Measurements from ENCODE around the gene CENPT. TPM values are rescaled to one million over a fixed set of nuclear protein-coding genes. Genes with fewer than 3 reads are reported as not detected.

Gene CENPT, protein sequence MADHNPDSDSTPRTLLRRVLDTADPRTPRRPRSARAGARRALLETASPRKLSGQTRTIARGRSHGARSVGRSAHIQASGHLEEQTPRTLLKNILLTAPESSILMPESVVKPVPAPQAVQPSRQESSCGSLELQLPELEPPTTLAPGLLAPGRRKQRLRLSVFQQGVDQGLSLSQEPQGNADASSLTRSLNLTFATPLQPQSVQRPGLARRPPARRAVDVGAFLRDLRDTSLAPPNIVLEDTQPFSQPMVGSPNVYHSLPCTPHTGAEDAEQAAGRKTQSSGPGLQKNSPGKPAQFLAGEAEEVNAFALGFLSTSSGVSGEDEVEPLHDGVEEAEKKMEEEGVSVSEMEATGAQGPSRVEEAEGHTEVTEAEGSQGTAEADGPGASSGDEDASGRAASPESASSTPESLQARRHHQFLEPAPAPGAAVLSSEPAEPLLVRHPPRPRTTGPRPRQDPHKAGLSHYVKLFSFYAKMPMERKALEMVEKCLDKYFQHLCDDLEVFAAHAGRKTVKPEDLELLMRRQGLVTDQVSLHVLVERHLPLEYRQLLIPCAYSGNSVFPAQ
- total RNA-seq: 18.8 and 19.5 TPM in 2 replicates

DNA sequence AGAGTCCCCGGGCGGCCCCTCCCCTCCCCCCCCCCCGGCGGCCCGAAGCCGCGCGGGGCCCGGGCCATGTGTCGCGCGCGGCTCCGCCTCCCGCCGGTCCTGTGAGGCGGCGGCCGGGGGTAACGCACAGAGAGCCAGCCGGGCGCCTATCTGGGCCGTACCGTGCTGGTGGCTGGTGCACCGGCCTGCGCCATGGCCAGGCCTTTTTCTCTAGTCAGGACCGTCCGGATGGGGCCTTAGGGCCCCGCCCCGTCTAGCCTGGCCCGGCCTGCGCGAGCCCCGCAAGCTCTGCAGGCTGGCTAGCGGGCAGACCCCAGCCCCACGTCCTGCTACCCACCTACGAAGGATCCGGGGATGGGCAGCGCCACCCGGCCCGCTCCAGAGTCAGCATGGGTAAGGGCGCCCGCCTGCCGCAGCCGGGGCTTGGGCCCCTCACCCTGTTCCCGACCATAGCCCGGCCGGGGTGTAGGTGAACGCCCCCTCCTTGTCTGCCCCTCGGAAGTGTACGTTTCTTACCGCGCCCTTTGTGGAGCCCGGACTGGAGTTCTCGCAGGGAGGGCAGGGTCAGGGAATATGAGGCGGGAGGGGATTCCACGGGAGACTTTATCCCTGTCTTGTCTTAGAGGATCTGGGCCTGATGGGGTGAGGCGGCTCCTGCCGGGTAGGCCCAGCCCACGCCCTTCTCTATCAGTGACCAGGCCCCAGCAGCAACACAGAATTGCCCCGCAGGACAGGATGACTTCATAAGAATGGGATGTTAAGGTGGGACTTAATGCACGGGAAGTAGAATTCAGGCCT lies at the start of gene CENPT:
Gene CENPT (minus strand): TSS at position 630 of the 798 bp plus-strand sequence. CDS start 13,834 bp downstream, outside the sequence.

DNA sequence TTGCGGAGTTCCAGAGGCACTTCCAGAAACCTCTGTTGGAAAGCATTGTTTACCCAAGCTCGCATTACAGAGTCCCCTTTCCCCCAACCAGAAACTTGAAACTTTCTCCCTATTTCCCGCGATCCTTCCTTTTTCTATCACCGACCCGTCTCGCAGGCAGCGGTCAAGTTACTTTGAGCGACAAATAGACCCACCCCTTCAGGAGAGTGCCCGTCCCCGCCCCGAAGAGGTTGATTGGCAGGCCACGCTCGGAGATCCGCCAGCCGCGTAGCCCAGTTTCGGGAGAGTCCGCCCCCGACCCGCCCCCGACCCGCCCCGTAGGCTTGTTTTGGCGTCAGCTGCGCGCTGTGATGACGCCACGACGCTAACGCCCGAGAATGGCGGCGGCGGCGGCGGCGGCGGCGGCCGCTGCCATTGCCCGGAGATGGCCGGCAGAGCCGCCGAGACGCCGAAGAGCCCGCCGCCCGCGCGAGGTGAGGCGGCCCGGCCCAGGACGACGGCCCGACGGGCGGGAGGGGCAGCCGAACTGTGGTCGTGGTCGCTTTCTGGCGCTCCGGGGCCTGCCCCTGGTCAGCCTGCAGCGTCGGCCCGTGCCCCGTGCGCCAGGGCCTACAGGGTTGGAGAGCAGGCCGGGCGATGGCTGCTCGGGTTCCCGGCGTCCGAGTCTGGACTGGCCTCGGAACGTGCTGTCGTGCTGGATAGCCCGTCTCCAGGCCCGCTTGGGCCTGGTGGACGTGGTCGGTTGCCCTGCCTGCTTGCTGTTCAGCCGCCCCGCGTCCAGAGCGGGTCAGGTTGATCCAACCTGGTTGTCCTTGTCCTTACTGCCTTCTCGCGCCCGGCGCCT lies 45.6 kb upstream of the CENPT start, which contains the start of gene PSKH1:
Gene PSKH1 (plus strand): TSS at position 356 of the 844 bp plus-strand sequence. CDS start 15,496 bp downstream, outside the sequence.

DNA sequence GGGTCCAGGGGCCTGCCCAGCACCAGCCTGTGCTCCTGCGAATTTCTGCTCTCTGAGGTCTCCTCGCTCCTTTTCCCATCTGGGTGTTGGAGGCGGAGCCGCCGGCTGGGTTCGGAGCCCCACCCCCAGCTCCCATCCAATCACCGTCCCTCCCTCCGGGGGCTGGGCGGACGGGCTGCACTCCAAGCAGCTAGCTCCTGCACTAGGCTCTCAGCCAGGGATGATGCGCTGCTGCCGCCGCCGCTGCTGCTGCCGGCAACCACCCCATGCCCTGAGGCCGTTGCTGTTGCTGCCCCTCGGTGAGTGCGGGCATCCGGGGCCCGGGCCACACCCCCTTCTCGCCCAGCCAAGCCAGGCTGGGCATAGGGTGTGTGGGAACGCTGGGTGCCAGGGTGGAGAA lies 37.2 kb upstream of the CENPT start, which contains the start of gene NRN1L:
Gene NRN1L (plus strand): TSS at position 202 of the 400 bp plus-strand sequence. CDS start 19 bp downstream, at position 221.

DNA sequence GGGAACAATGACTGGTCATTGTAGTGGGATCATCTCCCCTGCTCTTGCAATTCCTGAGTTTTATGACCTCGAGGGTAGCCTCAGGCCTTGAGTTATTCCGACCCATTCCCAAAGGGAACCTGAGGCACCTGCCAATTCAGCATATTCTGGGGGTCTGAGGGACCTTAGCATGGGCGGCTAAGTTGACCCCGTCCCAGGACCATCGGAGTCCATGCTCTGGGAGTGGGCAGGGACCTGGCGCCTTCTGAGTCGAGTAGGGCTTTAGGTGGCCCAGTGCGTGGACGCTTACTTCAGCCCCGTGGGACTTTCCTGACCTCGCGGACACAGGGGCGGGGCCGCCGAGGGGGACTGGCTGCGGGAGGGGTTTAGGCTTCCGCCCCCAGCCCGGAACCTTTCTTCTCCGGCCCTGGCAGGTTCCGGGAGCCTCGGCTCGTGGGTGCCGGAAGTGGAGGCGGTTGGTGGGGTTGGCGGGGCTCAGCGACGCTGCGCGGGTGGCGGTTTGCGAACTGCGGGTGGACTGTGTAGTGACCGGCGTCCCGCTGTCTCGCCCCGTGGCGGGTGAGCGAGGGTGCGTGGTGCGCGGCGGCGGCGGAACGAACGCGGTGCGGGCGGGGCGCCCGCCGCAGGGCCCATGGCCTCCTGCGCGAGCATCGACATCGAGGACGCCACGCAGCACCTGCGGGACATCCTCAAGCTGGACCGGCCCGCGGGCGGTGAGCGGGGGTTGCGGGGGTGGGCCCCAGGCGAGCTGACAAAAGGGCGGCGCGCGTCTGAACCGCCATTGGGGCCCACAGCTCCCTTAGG lies 25.3 kb upstream of the CENPT start, which contains the start of gene EDC4:
Gene EDC4 (plus strand): TSS at position 422 of the 804 bp plus-strand sequence. CDS start 210 bp downstream, at position 632.

DNA sequence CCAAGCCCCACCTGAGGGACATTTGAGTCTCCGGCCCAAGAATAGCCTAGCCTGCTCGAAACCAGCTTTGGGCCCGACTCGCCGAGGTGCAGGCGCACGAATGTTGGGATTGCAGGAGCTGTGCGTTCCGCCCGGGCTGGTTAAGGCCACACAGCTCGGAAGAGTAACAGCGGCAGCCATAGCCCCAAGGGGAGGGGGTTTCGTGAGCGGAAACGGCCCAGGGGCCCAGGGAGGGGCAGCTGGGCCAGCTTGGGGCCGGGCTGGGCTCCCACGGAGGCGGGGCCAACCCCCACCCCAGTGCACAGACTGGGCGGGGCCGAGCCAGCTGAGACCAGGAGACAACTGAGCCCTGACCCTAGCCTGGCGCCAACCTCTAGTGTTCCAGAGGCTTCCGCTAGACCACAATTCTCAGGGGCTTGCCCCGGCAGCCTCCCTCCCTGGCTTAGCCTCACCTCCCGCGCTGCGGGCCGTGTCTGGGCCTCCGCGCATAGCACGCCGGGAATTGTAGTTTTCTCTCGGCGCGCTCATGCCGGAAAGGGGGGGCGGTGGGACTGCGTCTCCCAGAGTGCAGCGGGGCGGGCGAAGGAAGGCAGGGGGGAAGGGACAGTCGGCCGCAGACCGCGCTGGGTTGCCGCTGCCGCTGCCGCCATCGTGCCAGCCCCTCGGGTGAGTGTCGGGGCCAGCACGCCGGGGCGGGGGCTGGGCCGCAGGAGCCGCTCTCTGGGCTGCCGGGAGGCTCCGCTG lies 1.0 kb downstream of the CENPT start, which contains the start of gene NUTF2:
Gene NUTF2 (plus strand): TSS at position 614 of the 744 bp plus-strand sequence. CDS start 18,198 bp downstream, outside the sequence.

DNA sequence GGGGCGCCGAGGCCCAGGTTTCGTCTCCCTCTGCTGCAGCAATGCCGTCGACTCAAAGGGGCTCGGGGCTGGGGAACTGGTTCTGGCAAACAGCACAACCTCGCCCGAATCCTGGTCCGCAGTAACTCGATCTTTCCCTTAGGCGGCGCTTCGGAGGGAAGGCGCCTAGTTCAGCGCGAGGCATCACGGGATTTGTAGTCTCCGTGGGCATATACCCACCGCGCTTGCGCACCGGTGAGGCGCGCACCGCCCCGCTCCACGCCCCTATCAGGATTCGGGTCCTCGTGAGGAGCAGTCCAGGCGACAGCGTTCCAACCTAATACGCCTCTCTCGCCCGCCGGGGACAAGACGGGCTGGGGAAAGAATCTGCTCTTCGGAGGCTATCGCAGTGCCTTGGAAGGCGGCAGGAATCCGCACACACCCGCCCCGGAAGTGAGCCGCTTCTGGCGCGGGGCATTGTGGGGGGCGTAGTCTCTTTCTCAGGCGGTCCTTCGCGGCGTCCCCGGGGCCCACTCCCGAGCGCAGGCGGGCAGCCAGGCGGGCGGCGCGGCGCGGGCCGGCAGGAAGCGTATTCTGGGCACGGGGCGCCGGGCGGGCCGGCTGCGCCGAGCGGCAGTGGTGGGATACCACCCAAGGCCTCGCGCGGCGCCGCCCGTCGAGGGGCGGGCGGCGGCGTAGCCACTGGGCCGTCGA lies 5.5 kb downstream of the CENPT start, which contains the start of gene THAP11:
Gene THAP11 (plus strand): TSS at position 505 of the 693 bp plus-strand sequence. CDS start 235 bp downstream, outside the sequence.

DNA sequence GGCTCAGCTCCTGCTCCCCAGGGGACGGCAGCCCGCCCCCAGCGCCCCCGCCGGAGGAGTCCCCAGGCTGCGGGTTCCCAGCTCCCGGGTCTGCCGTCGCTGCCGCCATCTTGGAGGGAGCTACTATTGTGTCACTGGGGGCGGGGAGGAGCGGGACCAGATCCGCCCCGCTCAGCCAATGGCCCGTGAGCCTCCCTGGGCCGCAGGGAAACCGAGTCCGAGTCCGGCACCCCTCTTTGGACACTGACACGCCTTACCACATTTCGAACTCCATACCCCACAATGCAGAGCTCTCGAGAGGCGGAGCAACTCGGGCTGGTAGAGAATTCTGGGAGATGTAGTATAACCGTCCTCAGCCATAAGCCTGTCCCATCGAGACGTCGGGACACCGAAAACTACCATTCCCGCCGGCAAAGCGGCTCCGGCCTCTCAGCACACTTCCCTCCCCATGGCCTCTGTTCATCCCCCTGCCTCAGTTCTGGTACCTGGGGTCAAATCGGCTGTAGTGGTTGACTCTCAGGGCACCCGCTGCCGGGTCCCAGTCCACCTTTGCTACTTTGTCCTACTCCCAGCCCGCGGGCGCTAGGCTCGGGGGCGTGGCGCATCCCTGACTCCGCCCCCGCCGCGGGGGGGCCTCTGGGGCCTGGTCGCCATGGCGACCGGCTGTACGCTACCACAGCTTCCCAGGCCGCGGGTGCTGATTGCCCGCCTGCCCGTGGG lies 40.9 kb downstream of the CENPT start, which contains the start of the genes RANBP10 and TSNAXIP1:
Gene RANBP10 (minus strand): TSS at position 133 of the 720 bp plus-strand sequence. CDS start 24 bp downstream, at position 109.
Gene TSNAXIP1 (plus strand): TSS at position 462 of the 720 bp plus-strand sequence. CDS start 261 bp downstream, outside the sequence.

Other genes with a start within 250 kb of the CENPT start
- gene CARMIL2, start 202.5 kb downstream of the CENPT start, total RNA-seq: 0.08 and 0.16 TPM in 2 replicates
- 26.6 and 53.2 TPM in 2 replicates for gene ACD, start 187.4 kb downstream of the CENPT start, total RNA-seq
- 0.19 and 3.1 TPM in 2 replicates for gene PARD6A, start 186.7 kb downstream of the CENPT start, total RNA-seq
- 13.4 and 14.6 TPM in 2 replicates for gene ENKD1, start 180.9 kb downstream of the CENPT start, total RNA-seq
- gene C16orf86, start 180.9 kb downstream of the CENPT start, total RNA-seq: 1.9 and 2.0 TPM in 2 replicates
- 14.8 and 18.4 TPM in 2 replicates for gene GFOD2, start 128.4 kb downstream of the CENPT start, total RNA-seq
- gene RANBP10, start 41.1 kb downstream of the CENPT start, total RNA-seq: 3.7 TPM in 2 replicates
- 0.30 TPM in 1 of 2 replicates, not detected in the other for gene TSNAXIP1, start 40.8 kb downstream of the CENPT start, total RNA-seq
- 28.3 and 57.1 TPM in 2 replicates for gene THAP11, start 5.4 kb downstream of the CENPT start, total RNA-seq
- 313 and 331 TPM in 2 replicates for gene NUTF2, start 760 bp downstream of the CENPT start, total RNA-seq
- gene EDC4, start 25.4 kb upstream of the CENPT start, total RNA-seq: 42.2 and 43.0 TPM in 2 replicates
- gene NRN1L, start 37.2 kb upstream of the CENPT start, total RNA-seq: not detected in 2 replicates
- gene PSKH1, start 45.6 kb upstream of the CENPT start, total RNA-seq: 6.2 and 7.4 TPM in 2 replicates
- 0.23 and 1.4 TPM in 2 replicates for gene CTRL, start 84.2 kb upstream of the CENPT start, total RNA-seq
- gene PSMB10, start 89.2 kb upstream of the CENPT start, total RNA-seq: 28.8 and 33.7 TPM in 2 replicates
- 6.0 and 9.6 TPM in 2 replicates for gene LCAT, start 96.4 kb upstream of the CENPT start, total RNA-seq
- 40.9 and 54.0 TPM in 2 replicates for gene SLC12A4, start 120.9 kb upstream of the CENPT start, total RNA-seq
- 0.27 TPM in 1 of 2 replicates, not detected in the other for gene DPEP3, start 132.8 kb upstream of the CENPT start, total RNA-seq
- gene DPEP2, start 151.8 kb upstream of the CENPT start, total RNA-seq: not detected in 2 replicates
- not detected in 2 replicates for gene DPEP2NB, start 168.2 kb upstream of the CENPT start, total RNA-seq
- gene DDX28, start 175.5 kb upstream of the CENPT start, total RNA-seq: 7.2 and 9.6 TPM in 2 replicates
- gene DUS2, start 175.6 kb upstream of the CENPT start, total RNA-seq: 27.6 and 45.1 TPM in 2 replicates
- 8.4 and 10.7 TPM in 2 replicates for gene NFATC3, start 237.7 kb upstream of the CENPT start, total RNA-seq